Measurements from ENCODE around the gene FBLN1.

FBLN1 gene

GRCh38 chr22:45522462-45522861 is 19.8 kb downstream of the FBLN1 start:
- Histone ChIP-seq H3K4me3 (ENCODE audit: low read length, poor library complexity, severe bottlenecking) (no peak overlapping the region), H2AFZ (ENCODE audit: low read length) (no peak overlapping the region), H3K9me3 (ENCODE audit: insufficient read depth, low read depth, low read length) (no peaks in the 10 kb centered on the region), H3K9me2 (replicated peaks; ENCODE audit: low read depth, low read length) (no peaks in the 10 kb centered on the region), H3K4me1 (ENCODE audit: insufficient read depth, low read length, poor library complexity, severe bottlenecking) (no peaks in the 10 kb centered on the region), H3K4me2 (ENCODE audit: low read depth, low read length, poor library complexity, severe bottlenecking) (no peak overlapping the region), H3K9ac (ENCODE audit: low read depth, low read length, poor library complexity, severe bottlenecking) (no peak overlapping the region), H3K36me3 (ENCODE audit: insufficient read depth, low read length) (no peaks in the 10 kb centered on the region), H4K20me1 (ENCODE audit: insufficient read depth, low read length, poor library complexity, severe bottlenecking) (no peaks in the 10 kb centered on the region), H3K79me2 (ENCODE audit: insufficient read depth, low read length) (no peaks in the 10 kb centered on the region), H3K27me3 (ENCODE audit: insufficient read depth, low read length, poor library complexity, severe bottlenecking) (no peaks in the 10 kb centered on the region), H3F3A (ENCODE audit: low read depth) (no peaks in the 10 kb centered on the region)
- TF ChIP-seq EZH2phosphoT487 (IDR thresholded peaks at IDR 0.05; ENCODE audit: borderline replicate concordance), result no peak
- TF ChIP-seq, protein P1, sequence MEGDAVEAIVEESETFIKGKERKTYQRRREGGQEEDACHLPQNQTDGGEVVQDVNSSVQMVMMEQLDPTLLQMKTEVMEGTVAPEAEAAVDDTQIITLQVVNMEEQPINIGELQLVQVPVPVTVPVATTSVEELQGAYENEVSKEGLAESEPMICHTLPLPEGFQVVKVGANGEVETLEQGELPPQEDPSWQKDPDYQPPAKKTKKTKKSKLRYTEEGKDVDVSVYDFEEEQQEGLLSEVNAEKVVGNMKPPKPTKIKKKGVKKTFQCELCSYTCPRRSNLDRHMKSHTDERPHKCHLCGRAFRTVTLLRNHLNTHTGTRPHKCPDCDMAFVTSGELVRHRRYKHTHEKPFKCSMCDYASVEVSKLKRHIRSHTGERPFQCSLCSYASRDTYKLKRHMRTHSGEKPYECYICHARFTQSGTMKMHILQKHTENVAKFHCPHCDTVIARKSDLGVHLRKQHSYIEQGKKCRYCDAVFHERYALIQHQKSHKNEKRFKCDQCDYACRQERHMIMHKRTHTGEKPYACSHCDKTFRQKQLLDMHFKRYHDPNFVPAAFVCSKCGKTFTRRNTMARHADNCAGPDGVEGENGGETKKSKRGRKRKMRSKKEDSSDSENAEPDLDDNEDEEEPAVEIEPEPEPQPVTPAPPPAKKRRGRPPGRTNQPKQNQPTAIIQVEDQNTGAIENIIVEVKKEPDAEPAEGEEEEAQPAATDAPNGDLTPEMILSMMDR (conservative IDR thresholded peaks at IDR 0.05; ENCODE audit: low read length), result no peak

- H3K27me3 ChIP-seq (ENCODE audit: insufficient read depth, low read length, poor library complexity, severe bottlenecking), result no peaks in the 10 kb centered on the region
- no peaks in the 10 kb centered on the region for H3K9me2 ChIP-seq (replicated peaks; ENCODE audit: low read depth, low read length)
- no peak overlapping the region for H3K9ac ChIP-seq (ENCODE audit: low read depth, low read length, poor library complexity, severe bottlenecking)
- TF ChIP-seq, protein P1 (conservative IDR thresholded peaks at IDR 0.05; ENCODE audit: low read length), result no peak
- TF ChIP-seq EZH2phosphoT487 (IDR thresholded peaks at IDR 0.05; ENCODE audit: borderline replicate concordance), result no peak
- H3K79me2 ChIP-seq (ENCODE audit: insufficient read depth, low read length), result no peaks in the 10 kb centered on the region
- no peaks in the 10 kb centered on the region for H3K4me1 ChIP-seq (ENCODE audit: insufficient read depth, low read length, poor library complexity, severe bottlenecking)
- H4K20me1 ChIP-seq (ENCODE audit: insufficient read depth, low read length, poor library complexity, severe bottlenecking), result no peaks in the 10 kb centered on the region
- H3K4me3 ChIP-seq (ENCODE audit: low read length, poor library complexity, severe bottlenecking), result no peak overlapping the region
- H3K9me3 ChIP-seq (ENCODE audit: insufficient read depth, low read depth, low read length), result no peaks in the 10 kb centered on the region
- no peak overlapping the region for H3K4me2 ChIP-seq (ENCODE audit: low read depth, low read length, poor library complexity, severe bottlenecking)
- no peaks in the 10 kb centered on the region for H3F3A ChIP-seq (ENCODE audit: low read depth)
- no peak overlapping the region; the same call in 1 of the 2 replicates for H2AFZ ChIP-seq (ENCODE audit: low read length)
- H3K36me3 ChIP-seq (ENCODE audit: insufficient read depth, low read length), result no peaks in the 10 kb centered on the region
Measured at GRCh38 chr22:45524157-45524556, 21.5 kb downstream of the FBLN1 start.

DNA sequence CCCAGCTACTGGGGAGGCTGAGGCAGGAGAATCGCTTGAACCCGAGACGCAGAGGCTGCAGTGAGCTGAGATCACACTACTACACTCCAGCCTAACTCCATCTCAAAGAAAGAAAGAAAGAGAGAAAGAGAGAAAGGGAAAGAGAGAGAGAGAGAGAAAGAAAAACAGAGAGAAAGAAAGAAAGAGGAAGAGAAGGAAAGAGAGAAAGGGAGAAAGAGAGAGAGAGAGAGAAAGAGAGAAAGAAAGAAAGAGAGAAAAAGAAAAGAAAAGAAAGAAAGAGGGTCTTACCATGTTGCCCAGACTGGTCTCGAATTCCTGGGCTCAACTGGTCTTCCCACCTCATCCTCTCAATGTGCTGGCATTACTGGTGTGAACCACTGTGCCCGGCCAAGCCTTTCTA is 22.3 kb downstream of the FBLN1 start:
- Histone ChIP-seq H3K4me2 (ENCODE audit: low read depth, low read length, poor library complexity, severe bottlenecking) (no peak overlapping the region), H4K20me1 (ENCODE audit: insufficient read depth, low read length, poor library complexity, severe bottlenecking) (no peaks in the 10 kb centered on the region), H3K9me2 (replicated peaks; ENCODE audit: low read depth, low read length) (no peaks in the 10 kb centered on the region), H3K79me2 (ENCODE audit: insufficient read depth, low read length) (no peaks in the 10 kb centered on the region), H3K9ac (ENCODE audit: low read depth, low read length, poor library complexity, severe bottlenecking) (no peak overlapping the region), H3K9me3 (ENCODE audit: insufficient read depth, low read depth, low read length) (no peaks in the 10 kb centered on the region), H3K4me3 (ENCODE audit: low read length, poor library complexity, severe bottlenecking) (no peak overlapping the region), H3F3A (ENCODE audit: low read depth) (no peaks in the 10 kb centered on the region), H2AFZ (ENCODE audit: low read length) (no peak overlapping the region), H3K27me3 (ENCODE audit: insufficient read depth, low read length, poor library complexity, severe bottlenecking) (no peaks in the 10 kb centered on the region), H3K36me3 (ENCODE audit: insufficient read depth, low read length) (no peaks in the 10 kb centered on the region), H3K4me1 (ENCODE audit: insufficient read depth, low read length, poor library complexity, severe bottlenecking) (no peaks in the 10 kb centered on the region)
- TF ChIP-seq, protein P1 (conservative IDR thresholded peaks at IDR 0.05; ENCODE audit: low read length), result no peak
- no peak for TF ChIP-seq EZH2phosphoT487 (IDR thresholded peaks at IDR 0.05; ENCODE audit: borderline replicate concordance)
